Stimulated activated effector memory CD8-positive, alpha-beta T cell treated with anti-CD3 and anti-CD28 coated beads, Interleukin-12 subunit alpha, Interleukin-12 subunit beta, amount 100 ng/mL, for 72 hours (primary cell): ENCODE results near the gene SUGP1.

ENCODE experiments used
- ATAC-seq: fragments of 150-1000 bp; cut with Tn5 transposase; 2 replicates; pipeline ENCODE4 v1.10.0; 2021
- DNase-seq, 2 donors: peaks; one replicate each; pipeline ENCODE4 v3.0.0; 2021 to 2022; ENCODE audit warnings: low spot score in 2 of 2
- H3K27ac Mint-ChIP-seq: one replicate; pipeline ENCODE4 v1.8.0; 2022; ENCODE audit warnings: mild to moderate bottlenecking, mixed read lengths
- H3K36me3 Mint-ChIP-seq: one replicate; pipeline ENCODE4 v1.8.0; 2022; ENCODE audit warnings: mild to moderate bottlenecking, mixed read lengths
- H3K4me1 Mint-ChIP-seq: one replicate; pipeline ENCODE4 v1.8.0; 2022; ENCODE audit warnings: mixed read lengths
- H3K4me3 Mint-ChIP-seq: one replicate; pipeline ENCODE4 v1.8.0; 2022; ENCODE audit warnings: mild to moderate bottlenecking, mixed read lengths
- H3K9me3 Mint-ChIP-seq: one replicate; pipeline ENCODE4 v1.8.0; 2022; ENCODE audit warnings: mixed read lengths

The SUGP1 gene

DNA sequence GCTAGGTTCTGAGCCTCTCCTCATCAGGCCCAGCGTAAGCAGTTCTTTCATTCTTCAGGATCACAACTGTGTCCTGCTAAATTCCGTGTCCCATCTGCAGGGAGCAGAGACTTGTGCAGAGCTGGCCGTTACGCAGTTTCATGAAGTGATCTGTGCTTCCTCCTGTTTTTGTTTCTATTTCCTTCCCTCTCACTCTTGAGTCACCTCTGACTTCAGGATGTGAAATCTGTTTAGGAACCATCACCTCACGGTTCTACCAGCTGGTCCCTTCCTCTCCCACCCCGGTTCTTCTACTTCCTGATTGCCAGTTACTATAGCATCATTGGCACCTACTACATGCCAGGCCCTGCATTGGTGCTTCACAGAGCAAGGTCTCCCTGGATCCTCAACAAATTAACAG lies 8.8 kb upstream of the SUGP1 start:
- Mint-ChIP-seq H3K4me1 (peaks cover 34% of the 10 kb centered on the region), H3K27ac (peak overlapping the region; percentile 79), H3K9me3 (no peaks in the 10 kb centered on the region), H3K36me3 (peaks cover 94% of the 10 kb centered on the region), H3K4me3 (no peak overlapping the region)
- ATAC-seq, result peak; percentile 11
- no peak for DNase-seq

DNA sequence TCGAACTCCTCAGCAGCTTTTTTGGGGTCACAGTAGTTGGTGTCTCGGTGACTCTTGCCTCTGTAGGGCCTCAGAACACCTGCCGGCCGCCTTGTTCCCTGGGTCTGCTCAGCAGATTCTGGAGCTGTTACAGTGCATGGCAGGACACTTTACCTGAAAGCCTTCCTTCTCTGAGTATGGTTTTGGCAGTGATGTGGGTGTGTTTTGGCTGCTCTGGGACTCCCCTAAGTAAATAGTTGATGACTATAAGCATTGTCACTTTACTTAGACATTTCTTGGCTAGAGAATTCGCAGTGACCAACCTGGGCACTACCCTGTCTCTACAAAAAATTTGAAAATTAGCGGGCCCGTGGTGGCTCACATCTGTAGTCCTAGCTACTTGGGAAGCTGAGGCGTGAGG lies 7.4 kb upstream of the SUGP1 start:
- Mint-ChIP-seq H3K36me3 (peaks cover 97% of the 10 kb centered on the region), H3K9me3 (no peaks in the 10 kb centered on the region), H3K4me3 (no peak overlapping the region), H3K27ac (peak overlapping the region; percentile 76), H3K4me1 (peaks cover 39% of the 10 kb centered on the region)
- no peak for DNase-seq
- ATAC-seq, result no peak

DNA sequence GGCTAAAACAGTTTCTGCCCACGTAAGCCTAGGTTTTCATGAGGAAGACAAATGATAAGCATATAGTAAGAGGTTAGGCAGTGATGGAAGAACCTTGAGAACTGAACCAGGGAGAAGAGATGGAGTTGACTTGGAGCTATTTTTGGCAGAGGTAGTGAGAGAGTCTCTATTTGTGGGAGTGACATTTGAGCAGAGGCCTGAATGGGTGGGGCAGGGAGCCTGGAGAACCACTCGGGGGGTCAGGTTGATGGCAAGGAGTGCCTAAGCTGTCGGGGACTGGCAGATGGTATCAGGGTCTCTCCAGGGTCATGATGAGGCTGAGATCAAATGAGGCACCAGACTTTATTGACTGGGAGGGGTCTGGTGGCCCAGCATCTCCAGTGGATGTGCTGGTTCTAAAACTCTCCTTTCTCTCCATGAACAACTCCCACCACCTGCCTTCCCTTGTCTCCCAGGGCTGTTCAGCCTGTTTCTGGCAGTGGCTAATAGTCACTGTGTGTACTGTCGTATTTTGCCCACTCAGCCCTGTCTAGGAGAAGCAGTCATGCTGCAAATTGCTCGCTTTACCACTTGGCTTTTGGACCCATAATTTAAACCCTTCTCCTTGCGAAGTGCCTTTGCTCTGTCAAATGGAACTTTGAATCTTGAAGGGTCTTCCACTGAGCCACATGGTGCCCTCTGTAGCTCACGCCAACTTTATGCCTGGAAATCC lies 3.9 kb upstream of the SUGP1 start:
- H3K4me1 Mint-ChIP-seq, result peaks cover 48% of the 10 kb centered on the region
- peak overlapping the region; percentile 43 for H3K27ac Mint-ChIP-seq
- ATAC-seq (no peak), DNase-seq (no peak)
- no peak overlapping the region for H3K4me3 Mint-ChIP-seq
- H3K9me3 Mint-ChIP-seq, result no peaks in the 10 kb centered on the region
- H3K36me3 Mint-ChIP-seq, result peaks cover 69% of the 10 kb centered on the region

DNA sequence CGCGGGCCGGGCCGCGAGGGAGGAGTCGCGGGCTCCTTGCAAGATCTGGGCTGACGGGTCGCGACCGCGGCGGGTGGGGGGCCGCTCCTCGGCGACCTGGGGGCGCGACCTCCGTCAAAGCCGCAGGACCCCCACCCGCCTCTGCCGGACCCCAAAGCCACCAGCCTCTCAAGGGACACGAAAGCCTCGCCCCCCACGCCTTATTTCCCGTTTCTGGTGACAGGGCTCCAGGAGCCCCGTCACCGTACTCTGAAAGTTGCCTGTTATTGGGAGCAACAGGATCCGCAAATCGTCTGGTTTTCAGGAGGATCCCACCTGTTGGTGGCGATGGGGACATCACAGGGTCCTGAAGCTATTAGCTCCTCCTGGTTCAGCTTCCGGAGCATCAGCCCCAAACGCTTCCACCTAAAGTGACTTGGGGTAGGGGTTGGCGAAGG lies 850 bp upstream of the SUGP1 start:
- ATAC-seq (no peak), DNase-seq (peak in 1 of 2 donors; percentile 55)
- peaks cover 42% of the 10 kb centered on the region for H3K4me1 Mint-ChIP-seq
- peak overlapping the region; percentile 99 for H3K27ac Mint-ChIP-seq
- H3K9me3 Mint-ChIP-seq, result no peaks in the 10 kb centered on the region
- H3K36me3 Mint-ChIP-seq, result peaks cover 45% of the 10 kb centered on the region
- peak overlapping the region; percentile 91 for H3K4me3 Mint-ChIP-seq

DNA sequence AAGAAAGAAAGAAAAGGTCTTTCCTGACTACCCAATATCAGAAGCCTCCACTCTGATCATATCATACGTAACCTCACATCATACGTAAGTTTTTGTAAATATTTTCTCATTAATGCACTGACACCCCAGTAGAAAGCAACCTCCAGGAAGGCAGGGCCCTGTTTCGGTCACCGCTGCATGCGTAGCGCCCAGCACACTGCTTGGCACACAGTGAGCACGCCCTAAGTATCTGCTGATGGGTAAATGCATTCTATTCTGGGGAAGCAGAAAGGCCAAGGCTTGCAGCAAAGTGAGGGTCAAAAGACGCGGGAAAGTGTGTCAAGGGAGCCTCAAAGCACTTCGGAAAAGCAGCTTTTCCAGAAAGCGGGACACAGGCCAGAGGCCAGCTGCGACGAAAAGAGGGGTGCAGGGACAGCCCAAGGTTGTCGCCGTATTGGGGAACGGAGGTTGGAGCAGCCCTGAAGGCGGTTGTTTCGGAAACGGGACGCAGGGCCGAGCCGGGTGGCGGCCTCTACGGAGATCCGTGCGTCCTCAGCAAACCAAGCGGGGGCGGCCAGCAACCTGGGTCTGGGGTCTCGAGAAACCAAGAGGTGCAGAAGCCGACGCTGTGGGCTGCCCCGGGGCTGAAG lies 463 bp downstream of the SUGP1 start:
- H3K9me3 Mint-ChIP-seq, result no peaks in the 10 kb centered on the region
- peaks cover 42% of the 10 kb centered on the region for H3K4me1 Mint-ChIP-seq
- peak; percentile 3 for ATAC-seq
- H3K4me3 Mint-ChIP-seq, result peak overlapping the region; percentile 91
- peaks cover 45% of the 10 kb centered on the region for H3K36me3 Mint-ChIP-seq
- no peak for DNase-seq
- H3K27ac Mint-ChIP-seq, result peak overlapping the region; percentile 99

DNA sequence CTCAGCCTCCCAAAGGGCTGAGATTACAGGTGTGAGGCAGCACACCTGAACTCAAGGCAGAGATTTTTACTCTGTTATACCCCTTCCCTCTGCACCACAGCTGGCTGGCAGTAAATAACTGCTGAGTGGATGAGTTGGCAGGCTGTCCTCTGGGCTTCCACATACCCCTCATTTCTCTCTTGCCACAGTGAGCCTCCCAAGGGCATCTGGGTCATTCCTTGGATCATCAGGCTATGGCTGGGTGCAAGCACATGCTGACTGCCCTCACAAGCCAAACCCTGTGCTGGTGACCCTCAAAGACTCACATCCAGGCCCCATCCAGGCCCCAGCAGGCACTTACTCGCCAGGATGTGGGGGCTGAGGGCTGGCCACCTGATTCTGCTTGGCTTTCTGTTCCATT lies 4.2 kb downstream of the SUGP1 start:
- ATAC-seq, result no peak
- peaks cover 29% of the 10 kb centered on the region for H3K4me1 Mint-ChIP-seq
- H3K4me3 Mint-ChIP-seq, result no peak overlapping the region
- peak overlapping the region; percentile 15 for H3K27ac Mint-ChIP-seq
- DNase-seq, result no peak
- H3K9me3 Mint-ChIP-seq, result no peaks in the 10 kb centered on the region
- peaks cover 60% of the 10 kb centered on the region for H3K36me3 Mint-ChIP-seq

DNA sequence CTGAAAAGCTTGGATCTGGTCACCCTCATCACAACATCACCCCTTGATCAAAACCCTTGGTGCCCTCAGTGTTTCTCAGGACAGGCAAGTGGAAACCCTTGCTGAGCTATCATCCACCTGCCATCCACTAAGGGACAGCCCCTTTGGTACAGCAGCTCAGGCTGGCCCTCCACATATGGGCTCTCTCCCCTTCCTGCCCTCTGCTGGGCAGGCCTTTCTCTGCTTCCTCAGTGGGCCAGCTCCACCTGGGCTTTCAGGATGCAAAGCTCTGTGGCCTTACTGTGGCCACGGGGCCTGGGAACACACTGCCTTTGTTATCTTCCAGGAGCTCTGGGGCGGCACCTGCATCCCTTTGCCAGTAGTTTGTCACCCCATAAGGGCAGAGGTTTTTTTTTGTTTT lies 4.9 kb downstream of the SUGP1 start:
- Mint-ChIP-seq H3K27ac (peak overlapping the region; percentile 69), H3K36me3 (peaks cover 66% of the 10 kb centered on the region), H3K9me3 (no peaks in the 10 kb centered on the region), H3K4me1 (peaks cover 29% of the 10 kb centered on the region), H3K4me3 (no peak overlapping the region)
- no peak for DNase-seq
- no peak for ATAC-seq

DNA sequence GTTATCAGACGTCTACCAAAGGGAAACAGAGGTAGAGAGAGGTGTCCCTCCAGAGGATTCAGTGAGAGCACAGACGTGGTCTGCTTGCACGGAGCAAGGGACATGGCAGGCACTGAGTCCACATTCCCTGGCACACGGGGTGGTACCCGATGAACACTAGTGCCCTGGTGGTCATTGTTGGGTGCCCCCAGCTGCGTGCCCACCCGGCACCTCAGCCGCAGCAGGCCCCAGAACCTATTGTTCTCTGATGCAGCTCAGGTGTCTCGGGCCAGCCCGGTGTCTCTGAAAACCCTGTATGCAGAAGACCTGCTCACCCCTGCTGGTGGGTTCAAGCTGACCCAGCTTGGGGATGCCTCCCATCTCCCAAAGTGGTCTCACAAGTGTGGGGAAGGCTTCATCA lies 11.9 kb downstream of the SUGP1 start:
- Mint-ChIP-seq H3K4me1 (no peaks in the 10 kb centered on the region), H3K27ac (no peak overlapping the region), H3K4me3 (no peak overlapping the region), H3K36me3 (peaks cover 84% of the 10 kb centered on the region), H3K9me3 (no peaks in the 10 kb centered on the region)
- DNase-seq (no peak), ATAC-seq (no peak)

DNA sequence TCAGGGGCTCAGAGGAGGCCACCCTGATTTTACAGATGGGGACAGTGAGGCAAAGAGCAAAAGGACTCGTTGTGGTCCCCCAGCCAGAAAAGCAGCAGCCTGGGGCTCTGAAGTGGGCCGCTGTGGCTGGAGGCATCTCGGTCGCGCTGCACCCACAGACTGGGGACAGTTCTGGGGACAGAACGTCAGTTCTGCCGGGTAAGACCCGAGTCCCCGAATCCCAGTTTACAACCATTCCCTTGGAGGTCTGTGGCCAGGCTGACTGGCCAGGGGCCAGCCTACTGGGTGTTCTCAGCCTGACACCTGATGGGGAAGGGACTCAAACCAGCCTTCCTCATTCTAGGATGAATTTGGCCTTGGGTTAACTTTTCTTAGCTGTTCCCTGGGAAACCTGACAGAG lies 14.1 kb downstream of the SUGP1 start:
- no peak for DNase-seq
- Mint-ChIP-seq H3K4me3 (no peak overlapping the region), H3K4me1 (no peaks in the 10 kb centered on the region), H3K27ac (no peak overlapping the region), H3K9me3 (no peaks in the 10 kb centered on the region), H3K36me3 (peaks cover 79% of the 10 kb centered on the region)
- ATAC-seq, result no peak

DNA sequence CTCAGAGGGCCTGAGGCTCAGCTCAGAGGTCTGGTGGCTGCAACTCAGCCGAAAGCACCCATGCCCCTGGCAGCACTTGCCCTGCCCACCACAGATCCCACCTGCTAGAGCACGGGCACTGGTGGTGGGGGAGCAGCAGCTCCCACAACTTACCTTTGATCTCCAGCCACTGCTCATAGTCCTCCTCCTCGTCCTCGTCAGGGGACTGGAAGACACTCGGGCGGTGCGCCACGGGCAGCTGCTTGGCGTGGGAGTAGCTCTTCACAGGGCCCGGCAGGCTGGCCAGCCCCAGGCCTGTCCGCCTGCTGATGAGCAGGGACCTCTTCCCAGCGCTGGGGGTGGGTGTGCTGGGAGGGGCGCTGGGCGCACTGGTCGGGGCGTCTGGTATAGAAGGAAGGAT lies 14.6 kb downstream of the SUGP1 start:
- Mint-ChIP-seq H3K36me3 (peaks cover 74% of the 10 kb centered on the region), H3K4me1 (no peaks in the 10 kb centered on the region), H3K4me3 (no peak overlapping the region), H3K9me3 (no peaks in the 10 kb centered on the region), H3K27ac (no peak overlapping the region)
- DNase-seq, result no peak
- no peak for ATAC-seq

DNA sequence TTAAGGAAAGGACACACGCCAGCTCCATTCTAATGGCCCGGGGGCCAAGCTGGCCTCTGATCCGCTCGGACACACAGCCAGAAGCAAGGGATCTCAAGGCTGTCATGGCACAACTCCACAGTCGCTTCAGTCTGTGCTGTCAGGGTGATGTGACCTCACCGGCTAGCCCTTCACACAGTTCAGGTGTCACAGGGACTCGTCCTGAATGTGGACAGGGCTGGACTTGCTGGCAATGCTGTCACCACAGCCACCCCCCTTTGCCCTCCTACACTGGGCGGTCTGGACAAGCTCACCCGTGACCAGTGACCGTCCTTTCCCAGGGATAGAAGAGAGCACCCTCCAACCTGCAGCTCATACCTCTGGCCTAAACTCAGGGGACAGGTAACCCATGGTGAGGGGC lies 15.2 kb downstream of the SUGP1 start:
- H3K36me3 Mint-ChIP-seq, result peaks cover 71% of the 10 kb centered on the region
- DNase-seq (no peak), ATAC-seq (no peak)
- H3K4me3 Mint-ChIP-seq, result no peak overlapping the region
- no peaks in the 10 kb centered on the region for H3K9me3 Mint-ChIP-seq
- no peak overlapping the region for H3K27ac Mint-ChIP-seq
- H3K4me1 Mint-ChIP-seq, result no peaks in the 10 kb centered on the region

DNA sequence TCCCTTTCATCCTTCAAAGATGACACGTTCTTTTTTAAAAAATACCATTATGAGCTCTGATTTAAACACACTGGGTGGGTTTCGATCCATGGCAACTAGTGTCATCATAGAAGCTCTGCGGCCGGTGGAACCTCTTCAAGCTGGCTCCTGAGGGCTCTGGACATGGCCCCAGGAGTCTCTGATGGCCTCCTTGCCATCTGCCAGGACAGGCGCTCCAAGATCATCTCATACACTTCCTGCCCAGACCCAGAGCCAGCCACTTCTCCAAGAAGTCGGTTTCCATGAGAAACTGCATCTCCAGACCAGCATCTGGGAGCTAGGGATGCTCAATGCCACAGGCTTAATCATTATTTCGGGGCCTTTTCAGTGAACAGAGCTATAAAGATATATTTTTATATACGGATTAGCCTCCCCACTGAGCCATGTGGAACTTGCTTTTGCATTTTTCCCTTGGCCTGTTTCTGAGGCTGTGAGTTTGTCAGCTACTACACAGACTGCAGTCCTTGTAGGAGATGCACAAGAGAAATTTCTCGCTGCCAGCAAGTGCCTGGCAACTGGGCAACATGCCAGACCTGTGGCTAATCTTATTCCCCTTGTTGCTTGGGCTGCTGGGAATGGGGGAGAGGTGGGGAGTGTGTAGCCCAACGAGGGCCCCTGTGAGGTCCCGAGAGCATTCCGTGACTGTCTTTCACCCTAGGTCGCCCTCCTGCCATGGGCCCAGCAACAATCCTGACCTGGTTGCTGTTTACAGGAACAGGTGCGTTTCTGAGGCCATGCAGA lies 15.9 kb downstream of the SUGP1 start:
- Mint-ChIP-seq H3K36me3 (peaks cover 71% of the 10 kb centered on the region), H3K4me3 (no peak overlapping the region), H3K9me3 (no peaks in the 10 kb centered on the region), H3K4me1 (no peaks in the 10 kb centered on the region), H3K27ac (no peak overlapping the region)
- DNase-seq, result no peak
- ATAC-seq, result no peak

DNA sequence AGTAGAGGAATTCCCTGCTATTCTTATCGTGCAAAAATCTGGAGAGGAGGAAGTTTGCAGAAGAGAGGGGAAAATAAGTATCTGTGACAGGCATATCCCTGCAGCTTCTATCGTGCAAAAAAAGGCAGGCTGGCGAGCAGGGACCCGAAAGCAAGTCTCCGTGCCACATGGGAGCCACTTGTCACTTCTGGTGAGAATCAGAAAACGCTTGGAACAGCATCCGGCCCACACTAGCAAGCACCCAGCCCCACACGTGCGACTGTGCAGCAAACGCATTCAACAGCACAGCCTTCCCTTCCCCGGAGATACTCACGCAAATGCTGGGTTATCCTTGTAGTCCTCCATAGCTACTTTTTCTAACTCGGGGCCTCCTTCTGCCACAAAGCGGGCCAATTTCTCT lies 16.9 kb downstream of the SUGP1 start:
- H3K27ac Mint-ChIP-seq, result no peak overlapping the region
- ATAC-seq, result no peak

DNA sequence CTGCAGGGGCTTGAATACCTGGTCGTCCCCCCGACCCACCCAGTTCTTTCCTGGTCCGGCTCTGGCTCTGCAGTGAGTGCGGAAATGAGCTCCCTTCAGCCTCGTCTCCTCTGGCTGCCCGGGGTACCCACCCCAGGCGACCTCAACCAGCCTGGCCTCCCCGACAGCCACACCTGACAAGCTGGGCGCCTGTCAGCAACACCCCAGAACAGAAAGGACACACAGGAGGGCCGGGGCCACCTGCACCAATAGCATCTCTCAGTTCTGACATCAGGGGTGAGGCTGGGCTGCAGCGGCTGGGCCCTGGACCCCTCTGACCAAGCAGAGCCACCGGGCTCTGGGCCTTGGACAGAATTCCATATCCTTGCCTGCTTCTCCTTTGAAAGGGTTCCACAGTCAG lies 19.7 kb downstream of the SUGP1 start:
- H3K9me3 Mint-ChIP-seq, result no peaks in the 10 kb centered on the region
- no peaks in the 10 kb centered on the region for H3K4me1 Mint-ChIP-seq
- H3K27ac Mint-ChIP-seq, result no peak overlapping the region
- H3K4me3 Mint-ChIP-seq, result no peak overlapping the region
- DNase-seq (no peak), ATAC-seq (no peak)
- H3K36me3 Mint-ChIP-seq, result peaks cover 57% of the 10 kb centered on the region

More for the DNA sequence above, 16.9 kb downstream of the SUGP1 start:
- Mint-ChIP-seq H3K9me3 (no peaks in the 10 kb centered on the region), H3K36me3 (peaks cover 68% of the 10 kb centered on the region), H3K4me1 (no peaks in the 10 kb centered on the region), H3K4me3 (no peak overlapping the region)
- no peak for DNase-seq

DNA sequence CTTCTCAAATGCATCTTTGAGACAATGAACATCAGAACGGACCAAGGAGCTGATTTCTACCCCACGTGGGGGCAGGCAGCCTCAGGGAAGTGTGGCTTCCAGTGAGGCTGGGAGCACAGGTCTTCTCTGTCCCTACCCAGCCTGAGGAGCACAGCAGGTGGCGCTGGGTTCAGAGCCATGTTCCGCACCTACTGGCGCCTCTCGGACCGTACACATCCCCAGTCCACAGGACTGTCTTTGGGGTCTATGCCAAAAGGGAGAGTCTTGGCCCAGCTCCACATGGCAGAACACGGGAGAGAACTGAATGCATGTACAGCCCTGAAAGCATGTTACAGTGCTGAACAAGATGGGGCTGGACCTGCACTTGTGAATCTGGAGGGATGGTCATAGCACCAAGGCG lies 22.6 kb downstream of the SUGP1 start:
- Mint-ChIP-seq H3K27ac (peak overlapping the region; percentile 11), H3K36me3 (peaks cover 69% of the 10 kb centered on the region), H3K4me3 (no peak overlapping the region), H3K4me1 (no peaks in the 10 kb centered on the region), H3K9me3 (no peaks in the 10 kb centered on the region)
- DNase-seq, result no peak
- ATAC-seq, result no peak
